Activated naive CD8-positive, alpha-beta T cell treated with anti-CD3 and anti-CD28 coated beads for 36 hours (primary cell): ENCODE results near the gene ZNRF3. TPM values are rescaled to one million over a fixed set of nuclear protein-coding genes. Genes with fewer than 3 reads are reported as not detected.
"Not testable (repeated sequence)": the region's sequence is repeated elsewhere in the genome, so short reads cannot be mapped to it uniquely, and the experiment has no call there.

Experiments
- DNase-seq: peaks from one replicate; pipeline ENCODE4 v3.0.0; 2021
- H3K27ac Mint-ChIP-seq: one replicate; pipeline ENCODE4 v1.8.0; 2022; ENCODE audit warnings: mild to moderate bottlenecking, moderate library complexity, mixed read lengths
- H3K27me3 Mint-ChIP-seq: one replicate; pipeline ENCODE4 v1.8.0; 2022; ENCODE audit warnings: mild to moderate bottlenecking, mixed read lengths
- H3K36me3 Mint-ChIP-seq: one replicate; pipeline ENCODE4 v1.8.0; 2021; ENCODE audit warnings: mild to moderate bottlenecking, mixed read lengths
- H3K4me1 Mint-ChIP-seq: one replicate; pipeline ENCODE4 v1.8.0; 2021; ENCODE audit warnings: mixed read lengths
- H3K4me3 Mint-ChIP-seq: one replicate; pipeline ENCODE4 v1.8.0; 2022; ENCODE audit warnings: mild to moderate bottlenecking, moderate library complexity, mixed read lengths
- H3K9me3 Mint-ChIP-seq: one replicate; pipeline ENCODE4 v1.8.0; 2022; ENCODE audit warnings: mixed read lengths
- total RNA-seq, 2 experiments: library from RNA; stranded (reverse); gene quantifications; one replicate each; pipeline ENCODE4 v1.2.3, GENCODE V29; 2021

ZNRF3 gene
- total RNA-seq, 2 experiments from 2014 or later = 2.2 to 2.4 TPM

- Mint-ChIP-seq H3K9me3 (no peaks in the 10 kb centered on the region), H3K4me1 (peaks cover 7% of the 10 kb centered on the region), H3K4me3 (no peak overlapping the region), H3K27ac (no peak overlapping the region), H3K36me3 (no peaks in the 10 kb centered on the region), H3K27me3 (peaks cover 40% of the 10 kb centered on the region)
- no peak for DNase-seq
Measured at GRCh38 chr22:28999919-29000556, 116.7 kb downstream of the ZNRF3 start.

GRCh38 chr22:29000641-29001040 is 117.3 kb downstream of the ZNRF3 start:
- Mint-ChIP-seq H3K4me3 (no peak overlapping the region), H3K4me1 (peaks cover 7% of the 10 kb centered on the region), H3K27me3 (peaks cover 46% of the 10 kb centered on the region), H3K36me3 (no peaks in the 10 kb centered on the region), H3K9me3 (no peaks in the 10 kb centered on the region), H3K27ac (no peak overlapping the region)
- DNase-seq = no peak

GRCh38 chr22:29002603-29003002 is 119.2 kb downstream of the ZNRF3 start:
- H3K4me1 Mint-ChIP-seq = peaks cover 7% of the 10 kb centered on the region
- peaks cover 64% of the 10 kb centered on the region for H3K27me3 Mint-ChIP-seq
- no peak overlapping the region for H3K27ac Mint-ChIP-seq
- DNase-seq = no peak
- H3K4me3 Mint-ChIP-seq = no peak overlapping the region
- no peaks in the 10 kb centered on the region for H3K36me3 Mint-ChIP-seq
- H3K9me3 Mint-ChIP-seq = no peaks in the 10 kb centered on the region

- Mint-ChIP-seq H3K4me3 (no peak overlapping the region), H3K4me1 (peaks cover 7% of the 10 kb centered on the region), H3K36me3 (no peaks in the 10 kb centered on the region), H3K27me3 (peaks cover 63% of the 10 kb centered on the region), H3K27ac (no peak overlapping the region), H3K9me3 (no peaks in the 10 kb centered on the region)
- no peak for DNase-seq
Measured at GRCh38 chr22:29003552-29003951, 120.2 kb downstream of the ZNRF3 start.

GRCh38 chr22:29003975-29004646 is 120.7 kb downstream of the ZNRF3 start:
- Mint-ChIP-seq H3K9me3 (no peaks in the 10 kb centered on the region), H3K27me3 (peaks cover 61% of the 10 kb centered on the region), H3K4me3 (no peak overlapping the region), H3K4me1 (peaks cover 7% of the 10 kb centered on the region), H3K36me3 (no peaks in the 10 kb centered on the region), H3K27ac (no peak overlapping the region)
- no peak for DNase-seq

- Mint-ChIP-seq H3K36me3 (no peaks in the 10 kb centered on the region), H3K27ac (no peak overlapping the region), H3K27me3 (peaks cover 61% of the 10 kb centered on the region), H3K9me3 (no peaks in the 10 kb centered on the region), H3K4me3 (no peak overlapping the region), H3K4me1 (peaks cover 7% of the 10 kb centered on the region)
- no peak for DNase-seq
Measured at GRCh38 chr22:29004647-29005371, 121.4 kb downstream of the ZNRF3 start.

- DNase-seq, H3K4me3 Mint-ChIP-seq, H3K9me3 Mint-ChIP-seq, H3K36me3 Mint-ChIP-seq, H3K27ac Mint-ChIP-seq, H3K4me1 Mint-ChIP-seq: not testable (repeated sequence)
- peaks cover 68% of the 10 kb centered on the region for H3K27me3 Mint-ChIP-seq
Measured at GRCh38 chr22:29005754-29006153, 122.4 kb downstream of the ZNRF3 start.

- DNase-seq = no peak
- H3K27ac Mint-ChIP-seq = no peak overlapping the region
- H3K36me3 Mint-ChIP-seq = no peaks in the 10 kb centered on the region
- H3K4me3 Mint-ChIP-seq = no peak overlapping the region
- H3K9me3 Mint-ChIP-seq = no peaks in the 10 kb centered on the region
- H3K4me1 Mint-ChIP-seq = peaks cover 7% of the 10 kb centered on the region
- peaks cover 70% of the 10 kb centered on the region for H3K27me3 Mint-ChIP-seq
Measured at GRCh38 chr22:29006346-29006745, 123.0 kb downstream of the ZNRF3 start.

GRCh38 chr22:29009148-29009547 is 125.8 kb downstream of the ZNRF3 start:
- Mint-ChIP-seq H3K27me3 (peaks cover 57% of the 10 kb centered on the region), H3K9me3 (no peaks in the 10 kb centered on the region), H3K27ac (no peak overlapping the region), H3K4me3 (no peak overlapping the region), H3K4me1 (peaks cover 6% of the 10 kb centered on the region), H3K36me3 (no peaks in the 10 kb centered on the region)
- DNase-seq = no peak

GRCh38 chr22:29011240-29012100 is 128.1 kb downstream of the ZNRF3 start:
- DNase-seq = no peak
- H3K27ac Mint-ChIP-seq = no peak overlapping the region
- H3K4me3 Mint-ChIP-seq = no peak overlapping the region
- H3K4me1 Mint-ChIP-seq = peaks cover 5% of the 10 kb centered on the region
- peaks cover 3% of the 10 kb centered on the region for H3K36me3 Mint-ChIP-seq
- no peaks in the 10 kb centered on the region for H3K9me3 Mint-ChIP-seq
- peaks cover 44% of the 10 kb centered on the region for H3K27me3 Mint-ChIP-seq

GRCh38 chr22:29012101-29012433 is 128.7 kb downstream of the ZNRF3 start:
- H3K27ac Mint-ChIP-seq = no peak overlapping the region
- no peaks in the 10 kb centered on the region for H3K9me3 Mint-ChIP-seq

GRCh38 chr22:29012952-29013351 is 129.6 kb downstream of the ZNRF3 start:
- H3K36me3 Mint-ChIP-seq = peaks cover 3% of the 10 kb centered on the region
- peaks cover 40% of the 10 kb centered on the region for H3K27me3 Mint-ChIP-seq
- H3K9me3 Mint-ChIP-seq = no peaks in the 10 kb centered on the region
- peaks cover 5% of the 10 kb centered on the region for H3K4me1 Mint-ChIP-seq
- no peak overlapping the region for H3K4me3 Mint-ChIP-seq
- DNase-seq = no peak
- no peak overlapping the region for H3K27ac Mint-ChIP-seq

More at GRCh38 chr22:29012101-29012433, 128.7 kb downstream of the ZNRF3 start:
- H3K27me3 Mint-ChIP-seq = peaks cover 40% of the 10 kb centered on the region
- no peak for DNase-seq
- peaks cover 3% of the 10 kb centered on the region for H3K36me3 Mint-ChIP-seq
- peaks cover 5% of the 10 kb centered on the region for H3K4me1 Mint-ChIP-seq
- H3K4me3 Mint-ChIP-seq = no peak overlapping the region

GRCh38 chr22:29014293-29014692 is 130.9 kb downstream of the ZNRF3 start:
- no peak overlapping the region for H3K4me3 Mint-ChIP-seq
- peaks cover 3% of the 10 kb centered on the region for H3K36me3 Mint-ChIP-seq
- DNase-seq = no peak
- H3K27me3 Mint-ChIP-seq = peaks cover 42% of the 10 kb centered on the region
- no peak overlapping the region for H3K27ac Mint-ChIP-seq
- peaks cover 1% of the 10 kb centered on the region for H3K9me3 Mint-ChIP-seq
- H3K4me1 Mint-ChIP-seq = peaks cover 5% of the 10 kb centered on the region

- Mint-ChIP-seq H3K27ac (no peak overlapping the region), H3K36me3 (peaks cover 3% of the 10 kb centered on the region), H3K4me1 (peaks cover 5% of the 10 kb centered on the region), H3K9me3 (peaks cover 1% of the 10 kb centered on the region), H3K27me3 (peaks cover 45% of the 10 kb centered on the region), H3K4me3 (no peak overlapping the region)
- DNase-seq = no peak
Measured at GRCh38 chr22:29014773-29015172, 131.4 kb downstream of the ZNRF3 start.
